ENCODE results near the gene TIMM9. TPM values are rescaled to one million over a fixed set of nuclear protein-coding genes. Genes with fewer than 3 reads are reported as not detected.

TIMM9 gene
- total and polyA plus RNA-seq, 10 donors: 25.3 to 64.1 (median 46.9) TPM

DNA sequence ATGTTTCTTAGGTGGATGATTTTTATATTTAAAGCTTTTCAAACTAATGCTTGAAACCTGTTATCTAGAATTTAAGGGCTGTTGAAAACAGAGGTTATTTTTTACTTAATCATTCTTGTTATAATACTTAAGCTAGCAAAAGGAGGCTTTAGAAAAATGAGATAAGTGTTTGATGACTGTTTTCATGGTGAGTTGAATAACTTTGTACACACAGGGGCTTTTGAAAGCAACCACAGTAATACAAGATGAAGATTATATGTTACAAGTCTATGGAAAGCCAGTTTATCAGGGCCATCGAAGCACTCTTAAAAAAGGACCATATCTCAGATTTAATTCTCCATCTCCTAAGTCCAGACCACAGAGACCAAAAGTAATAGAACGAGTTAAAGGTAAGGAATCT lies 33.4 kb upstream of the TIMM9 start:
- 93 to 96% (median 95%) methylated on average over 2 of the region's 2 CpGs for WGBS, 5 donors
- intact Hi-C loops (cut with DNase I; ENCODE audit: low total_unique reads): no loop called here

GRCh38 chr14:58455593-58456265 lies 28.4 kb upstream of the TIMM9 start:
- H3K9me3 ChIP-seq: no peaks in the 10 kb centered on the region
- no peak for DNase-seq
- no peak overlapping the region for H3K27ac ChIP-seq
- TF ChIP-seq POLR2AphosphoS5 (IDR thresholded peaks at IDR 0.05): no peak
- no peak for TF ChIP-seq POLR2A (IDR thresholded peaks at IDR 0.05)
- no peak for TF ChIP-seq CTCF (IDR thresholded peaks at IDR 0.05 in 8 of 11, conservative IDR thresholded peaks at IDR 0.05 in 3 of 11)
- no peaks in the 10 kb centered on the region for H3K27me3 ChIP-seq (replicated peaks in 1 of 7)
- no peak overlapping the region for H3K4me3 ChIP-seq
- peaks cover 2 to 99% (median 51%) of the 10 kb centered on the region in 6 donors for H3K36me3 ChIP-seq
- intact Hi-C loops (cut with DNase I; ENCODE audit: low total_unique reads): no loop called here
- H3K4me1 ChIP-seq: no peaks in the 10 kb centered on the region
- 85 to 90% (median 88%) methylated on average over 9 of the region's 9 CpGs for WGBS, 5 donors

More for the DNA sequence above, 33.4 kb upstream of the TIMM9 start:
- no peak for DNase-seq
- Histone ChIP-seq H3K36me3 (peaks cover 2 to 99% (median 51%) of the 10 kb centered on the region in 6 donors), H3K4me3 (no peak overlapping the region), H3K27me3 (replicated peaks in 1 of 7) (no peaks in the 10 kb centered on the region), H3K9me3 (no peaks in the 10 kb centered on the region), H3K4me1 (no peaks in the 10 kb centered on the region), H3K27ac (no peak overlapping the region)
- TF ChIP-seq CTCF (IDR thresholded peaks at IDR 0.05 in 8 of 11, conservative IDR thresholded peaks at IDR 0.05 in 3 of 11): no peak
- TF ChIP-seq POLR2A (IDR thresholded peaks at IDR 0.05): no peak
- TF ChIP-seq POLR2AphosphoS5 (IDR thresholded peaks at IDR 0.05): no peak

GRCh38 chr14:58444627-58445026 lies 17.3 kb upstream of the TIMM9 start:
- intact Hi-C loops (cut with DNase I; ENCODE audit: low total_unique reads): no loop called here
- H3K9me3 ChIP-seq: no peaks in the 10 kb centered on the region
- H3K27me3 ChIP-seq (replicated peaks in 1 of 7): no peaks in the 10 kb centered on the region
- no peak overlapping the region for H3K4me3 ChIP-seq
- peaks cover 10 to 100% (median 57%) of the 10 kb centered on the region in 6 donors for H3K36me3 ChIP-seq
- no peak for DNase-seq
- H3K4me1 ChIP-seq: no peaks in the 10 kb centered on the region
- WGBS, 5 donors: 84 to 99% (median 94%) methylated on average over 5 of the region's 5 CpGs
- H3K27ac ChIP-seq: no peak overlapping the region
- TF ChIP-seq POLR2A (IDR thresholded peaks at IDR 0.05): no peak
- no peak for TF ChIP-seq CTCF (IDR thresholded peaks at IDR 0.05 in 8 of 11, conservative IDR thresholded peaks at IDR 0.05 in 3 of 11)
- TF ChIP-seq POLR2AphosphoS5 (IDR thresholded peaks at IDR 0.05): no peak

DNA sequence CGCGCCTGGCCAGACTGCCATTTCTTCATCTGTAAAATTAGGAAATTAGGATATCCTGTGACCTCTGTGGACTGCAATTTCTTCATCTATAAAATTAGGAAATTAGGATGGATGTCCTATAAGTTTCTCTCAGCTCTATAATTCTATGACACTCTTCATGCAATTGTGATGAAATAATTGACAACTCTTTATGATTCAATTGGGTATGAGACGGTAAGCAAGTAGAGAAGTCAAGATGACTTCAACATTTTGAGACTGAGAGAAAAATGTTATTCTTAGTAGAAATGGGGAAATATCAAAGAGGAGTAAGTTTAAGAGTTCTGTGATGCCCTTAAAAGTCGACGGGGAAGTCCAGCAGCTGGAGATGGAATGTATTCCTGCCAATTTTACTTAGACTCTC lies 12.1 kb upstream of the TIMM9 start:
- TF ChIP-seq POLR2A (IDR thresholded peaks at IDR 0.05): no peak
- TF ChIP-seq CTCF (IDR thresholded peaks at IDR 0.05 in 8 of 11, conservative IDR thresholded peaks at IDR 0.05 in 3 of 11): no peak
- TF ChIP-seq POLR2AphosphoS5 (IDR thresholded peaks at IDR 0.05): no peak
- peaks cover 10 to 93% (median 41%) of the 10 kb centered on the region in 6 donors for H3K36me3 ChIP-seq
- intact Hi-C loops (cut with DNase I; ENCODE audit: low total_unique reads): no loop called here
- WGBS, 5 donors: 62 to 78% (median 66%) methylated on average over 5 of the region's 5 CpGs
- H3K27ac ChIP-seq: no peak overlapping the region
- H3K4me3 ChIP-seq: no peak overlapping the region
- H3K9me3 ChIP-seq: no peaks in the 10 kb centered on the region
- DNase-seq: no peak
- H3K27me3 ChIP-seq (replicated peaks in 1 of 7): no peaks in the 10 kb centered on the region
- H3K4me1 ChIP-seq: no peaks in the 10 kb centered on the region

Measured in spleen (tissue), 11 donors.